WTC11 (cell line): ENCODE data around the gene GPR158. TPM values are rescaled to one million over a fixed set of nuclear protein-coding genes. Genes with fewer than 3 reads are reported as not detected.

Experiments
- ATAC-seq: fragments of 200-7000 bp; cut with Tn5 transposase; 2 replicates; pipeline ENCODE4 v1.10.0; 2021; ENCODE audit warnings: mild to moderate bottlenecking, moderate library complexity
- CTCF ChIA-PET: fragments of 300-600 bp; sonication (Branson Sonifier 250); formaldehyde crosslinking; loops from one replicate; lab custom pipeline; 2021; ENCODE audit warnings: antibody characterized with exemption; lab: Charles Lee
- POLR2A ChIA-PET: fragments of 350-600 bp; sonication (Branson Sonifier 250); formaldehyde crosslinking; loops from one replicate; lab custom pipeline; 2021; ENCODE audit warnings: antibody characterized with exemption; lab: Charles Lee
- DNase-seq: peaks from one replicate; pipeline ENCODE4 v3.0.0; 2021; ENCODE audit warnings: low spot score
- H3K27ac Mint-ChIP-seq: 2 replicates; pipeline ENCODE4 v1.8.0; 2021; ENCODE audit warnings: mixed read lengths
- H3K27me3 Mint-ChIP-seq: 2 replicates; pipeline ENCODE4 v1.8.0; 2021; ENCODE audit warnings: low read depth, mild to moderate bottlenecking, moderate library complexity, mixed read lengths
- H3K36me3 Mint-ChIP-seq: 2 replicates; pipeline ENCODE4 v1.8.0; 2021; ENCODE audit warnings: mixed read lengths
- H3K4me1 Mint-ChIP-seq: 2 replicates; pipeline ENCODE4 v1.8.0; 2022; ENCODE audit warnings: mixed read lengths
- H3K4me3 Mint-ChIP-seq: 2 replicates; pipeline ENCODE4 v1.8.0; 2021; ENCODE audit warnings: mild to moderate bottlenecking, moderate library complexity, mixed read lengths
- H3K9me3 Mint-ChIP-seq: 2 replicates; pipeline ENCODE4 v1.8.0; 2021; ENCODE audit warnings: mixed read lengths
- ESRRA ChIP-seq: sonication (generic); formaldehyde crosslinking; IDR thresholded peaks from 2 replicates; pipeline ENCODE4 v1.8.1; 2022; ENCODE audit warnings: mild to moderate bottlenecking, missing genetic modification reagents, borderline replicate concordance
- FOXJ3 ChIP-seq: sonication (generic); formaldehyde crosslinking; IDR thresholded peaks from 2 replicates; pipeline ENCODE4 v1.9.0; 2021; ENCODE audit warnings: missing genetic modification reagents, mild to moderate bottlenecking, borderline replicate concordance
- FOXK1 ChIP-seq: sonication (generic); formaldehyde crosslinking; IDR thresholded peaks from 2 replicates; pipeline ENCODE4 v1.8.0; 2022; ENCODE audit warnings: mild to moderate bottlenecking, moderate library complexity, missing genetic modification reagents
- GABPB1 ChIP-seq: sonication (generic); formaldehyde crosslinking; IDR thresholded peaks from 2 replicates; pipeline ENCODE4 v1.8.1; 2023; ENCODE audit warnings: mild to moderate bottlenecking, missing genetic modification reagents
- IRF2 ChIP-seq: sonication (generic); formaldehyde crosslinking; IDR thresholded peaks from 2 replicates; pipeline ENCODE4 v1.8.0; 2022; ENCODE audit warnings: low read depth, missing genetic modification reagents, borderline replicate concordance
- JUN ChIP-seq: sonication (generic); formaldehyde crosslinking; IDR thresholded peaks from 2 replicates; pipeline ENCODE4 v1.8.0; 2023; ENCODE audit warnings: mild to moderate bottlenecking, missing genetic modification reagents
- NR3C1 ChIP-seq: sonication (generic); formaldehyde crosslinking; conservative IDR thresholded peaks from 2 replicates; pipeline ENCODE4 v1.8.1; 2023; ENCODE audit warnings: low read depth, mild to moderate bottlenecking, missing genetic modification reagents
- SMAD3 ChIP-seq: sonication (generic); formaldehyde crosslinking; IDR thresholded peaks from 2 replicates; pipeline ENCODE4 v1.8.0; 2022; ENCODE audit warnings: missing genetic modification reagents, mild to moderate bottlenecking, borderline replicate concordance
- SMAD4 ChIP-seq: sonication (generic); formaldehyde crosslinking; IDR thresholded peaks from 2 replicates; pipeline ENCODE4 v1.8.0; 2022; ENCODE audit warnings: mild to moderate bottlenecking, missing genetic modification reagents
- TCF7 ChIP-seq: sonication (generic); formaldehyde crosslinking; IDR thresholded peaks from 2 replicates; pipeline ENCODE4 v1.8.0; 2022; ENCODE audit warnings: mild to moderate bottlenecking, low read depth, missing genetic modification reagents, moderate library complexity
- TEAD1 ChIP-seq: sonication (generic); formaldehyde crosslinking; IDR thresholded peaks from 2 replicates; pipeline ENCODE4 v1.8.0; 2022; ENCODE audit warnings: mild to moderate bottlenecking, missing genetic modification reagents
- TEAD4 ChIP-seq: sonication (generic); formaldehyde crosslinking; IDR thresholded peaks from 2 replicates; pipeline ENCODE4 v1.8.0; 2022; ENCODE audit warnings: mild to moderate bottlenecking, missing genetic modification reagents
- ZNF396 ChIP-seq: fragments of 250-450 bp; sonication (Bioruptor Pico); IDR thresholded peaks from 2 replicates; pipeline ENCODE4 v1.8.0; 2021; ENCODE audit warnings: mild to moderate bottlenecking, moderate library complexity, borderline replicate concordance
- ZNF671 ChIP-seq: fragments of 250-450 bp; sonication (Bioruptor Pico); IDR thresholded peaks from 2 replicates; pipeline ENCODE4 v1.8.0; 2021; ENCODE audit warnings: mild to moderate bottlenecking
- total RNA-seq: library from RNA; stranded (reverse); gene quantifications from 3 replicates; pipeline ENCODE4 v1.2.3, GENCODE V29; 2021
- TF ChIP-seq, protein P1 (sequence below): sonication (generic); formaldehyde crosslinking; IDR thresholded peaks from 2 replicates; pipeline ENCODE4 v1.8.0; 2022; ENCODE audit warnings: missing genetic modification reagents
- TF ChIP-seq, protein P2 (sequence below): fragments of 200-600 bp; IDR thresholded peaks from 2 replicates; pipeline ENCODE4 v1.8.0; 2022; ENCODE audit warnings: antibody characterized with exemption
- TF ChIP-seq, protein P3 (sequence below): sonication (generic); formaldehyde crosslinking; IDR thresholded peaks from 2 replicates; pipeline ENCODE4 v1.8.1; 2023; ENCODE audit warnings: mild to moderate bottlenecking, missing genetic modification reagents, borderline replicate concordance
- TF ChIP-seq, protein P4 (sequence below): sonication (generic); formaldehyde crosslinking; conservative IDR thresholded peaks from 2 replicates; pipeline ENCODE4 v1.8.1; 2023; ENCODE audit warnings: mild to moderate bottlenecking, low read depth, missing genetic modification reagents, moderate library complexity
- TF ChIP-seq, protein P5 (sequence below): sonication (generic); formaldehyde crosslinking; IDR thresholded peaks from 2 replicates; pipeline ENCODE4 v1.8.0; 2022; ENCODE audit warnings: mild to moderate bottlenecking, missing genetic modification reagents
- TF ChIP-seq, protein P6 (sequence below): fragments of 250-450 bp; sonication (Bioruptor Pico); IDR thresholded peaks from 2 replicates; pipeline ENCODE4 v1.9.0; 2021; ENCODE audit warnings: mild to moderate bottlenecking, borderline replicate concordance

Gene GPR158
- total RNA-seq, 1 experiment from 2014 or later, result 0.63 TPM

DNA sequence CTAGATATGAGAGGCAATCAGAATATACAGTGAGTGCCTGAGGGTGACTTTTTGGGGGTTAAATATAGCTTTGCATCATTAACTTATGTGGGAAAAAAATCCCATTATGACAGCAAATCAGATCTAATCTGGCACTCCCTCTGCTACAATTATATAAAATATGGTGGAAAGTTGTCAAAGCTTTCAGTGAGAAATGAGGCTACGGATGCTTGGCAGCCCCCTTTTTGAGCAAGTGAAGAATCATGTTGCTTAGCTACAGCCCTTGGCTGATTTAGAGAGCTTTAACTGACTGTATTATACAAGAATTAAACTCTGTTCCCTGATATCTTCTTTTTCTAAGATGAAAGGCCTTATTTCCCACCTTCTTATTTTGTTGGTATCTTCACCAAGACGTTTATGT is 57.4 kb downstream of the GPR158 start:
- H3K4me3 Mint-ChIP-seq, result no peak overlapping the region
- no peak for DNase-seq
- no peaks in the 10 kb centered on the region for H3K36me3 Mint-ChIP-seq
- no peak for ATAC-seq
- no peaks in the 10 kb centered on the region for H3K27me3 Mint-ChIP-seq
- TF ChIP-seq TEAD1 (CRISPR knock-in tag) (no peak), FOXJ3 (no peak), JUN (CRISPR knock-in tag) (no peak), ZNF671 (CRISPR knock-in tag) (no peak), TCF7 (CRISPR knock-in tag) (no peak), IRF2 (CRISPR knock-in tag) (no peak), GABPB1 (CRISPR knock-in tag) (no peak), SMAD3 (no peak)
- TF ChIP-seq, protein P1, sequence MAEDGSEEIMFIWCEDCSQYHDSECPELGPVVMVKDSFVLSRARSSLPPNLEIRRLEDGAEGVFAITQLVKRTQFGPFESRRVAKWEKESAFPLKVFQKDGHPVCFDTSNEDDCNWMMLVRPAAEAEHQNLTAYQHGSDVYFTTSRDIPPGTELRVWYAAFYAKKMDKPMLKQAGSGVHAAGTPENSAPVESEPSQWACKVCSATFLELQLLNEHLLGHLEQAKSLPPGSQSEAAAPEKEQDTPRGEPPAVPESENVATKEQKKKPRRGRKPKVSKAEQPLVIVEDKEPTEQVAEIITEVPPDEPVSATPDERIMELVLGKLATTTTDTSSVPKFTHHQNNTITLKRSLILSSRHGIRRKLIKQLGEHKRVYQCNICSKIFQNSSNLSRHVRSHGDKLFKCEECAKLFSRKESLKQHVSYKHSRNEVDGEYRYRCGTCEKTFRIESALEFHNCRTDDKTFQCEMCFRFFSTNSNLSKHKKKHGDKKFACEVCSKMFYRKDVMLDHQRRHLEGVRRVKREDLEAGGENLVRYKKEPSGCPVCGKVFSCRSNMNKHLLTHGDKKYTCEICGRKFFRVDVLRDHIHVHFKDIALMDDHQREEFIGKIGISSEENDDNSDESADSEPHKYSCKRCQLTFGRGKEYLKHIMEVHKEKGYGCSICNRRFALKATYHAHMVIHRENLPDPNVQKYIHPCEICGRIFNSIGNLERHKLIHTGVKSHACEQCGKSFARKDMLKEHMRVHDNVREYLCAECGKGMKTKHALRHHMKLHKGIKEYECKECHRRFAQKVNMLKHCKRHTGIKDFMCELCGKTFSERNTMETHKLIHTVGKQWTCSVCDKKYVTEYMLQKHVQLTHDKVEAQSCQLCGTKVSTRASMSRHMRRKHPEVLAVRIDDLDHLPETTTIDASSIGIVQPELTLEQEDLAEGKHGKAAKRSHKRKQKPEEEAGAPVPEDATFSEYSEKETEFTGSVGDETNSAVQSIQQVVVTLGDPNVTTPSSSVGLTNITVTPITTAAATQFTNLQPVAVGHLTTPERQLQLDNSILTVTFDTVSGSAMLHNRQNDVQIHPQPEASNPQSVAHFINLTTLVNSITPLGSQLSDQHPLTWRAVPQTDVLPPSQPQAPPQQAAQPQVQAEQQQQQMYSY, result no peak
- POLR2A ChIA-PET, result no interaction called here
- H3K4me1 Mint-ChIP-seq, result no peaks in the 10 kb centered on the region
- peaks cover 6% of the 10 kb centered on the region; the same call in 1 of the 2 replicates for H3K9me3 Mint-ChIP-seq
- CTCF ChIA-PET, result no interaction called here
- no peak overlapping the region for H3K27ac Mint-ChIP-seq

DNA sequence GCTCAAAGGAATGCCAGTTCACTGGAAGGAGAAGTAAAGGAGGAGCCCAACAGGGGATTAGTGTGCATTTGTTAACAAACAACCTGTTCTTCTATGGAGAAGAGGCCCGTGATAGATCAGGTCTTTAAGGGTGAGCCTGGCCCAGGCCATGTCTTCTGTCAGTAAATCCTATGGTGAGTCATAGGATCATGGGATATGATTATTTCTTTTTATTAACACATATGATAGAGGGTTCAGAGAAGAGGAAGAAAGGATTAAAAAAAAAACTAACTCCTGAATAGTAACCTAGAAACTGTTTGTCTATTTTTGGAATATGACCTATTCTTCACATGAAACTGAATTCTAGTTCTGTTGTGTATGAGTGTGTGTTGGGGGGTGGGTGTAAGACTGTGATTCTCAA is 70.4 kb downstream of the GPR158 start:
- ChIA-PET POLR2A (no interaction called here), CTCF (no interaction called here)
- H3K36me3 Mint-ChIP-seq, result no peaks in the 10 kb centered on the region
- no peak for DNase-seq
- H3K4me1 Mint-ChIP-seq, result no peaks in the 10 kb centered on the region
- H3K4me3 Mint-ChIP-seq, result no peak overlapping the region
- peaks cover 7% of the 10 kb centered on the region; the same call in 1 of the 2 replicates for H3K9me3 Mint-ChIP-seq
- H3K27ac Mint-ChIP-seq, result no peak overlapping the region
- no peak for ATAC-seq
- H3K27me3 Mint-ChIP-seq, result no peaks in the 10 kb centered on the region
- TF ChIP-seq, protein P2, sequence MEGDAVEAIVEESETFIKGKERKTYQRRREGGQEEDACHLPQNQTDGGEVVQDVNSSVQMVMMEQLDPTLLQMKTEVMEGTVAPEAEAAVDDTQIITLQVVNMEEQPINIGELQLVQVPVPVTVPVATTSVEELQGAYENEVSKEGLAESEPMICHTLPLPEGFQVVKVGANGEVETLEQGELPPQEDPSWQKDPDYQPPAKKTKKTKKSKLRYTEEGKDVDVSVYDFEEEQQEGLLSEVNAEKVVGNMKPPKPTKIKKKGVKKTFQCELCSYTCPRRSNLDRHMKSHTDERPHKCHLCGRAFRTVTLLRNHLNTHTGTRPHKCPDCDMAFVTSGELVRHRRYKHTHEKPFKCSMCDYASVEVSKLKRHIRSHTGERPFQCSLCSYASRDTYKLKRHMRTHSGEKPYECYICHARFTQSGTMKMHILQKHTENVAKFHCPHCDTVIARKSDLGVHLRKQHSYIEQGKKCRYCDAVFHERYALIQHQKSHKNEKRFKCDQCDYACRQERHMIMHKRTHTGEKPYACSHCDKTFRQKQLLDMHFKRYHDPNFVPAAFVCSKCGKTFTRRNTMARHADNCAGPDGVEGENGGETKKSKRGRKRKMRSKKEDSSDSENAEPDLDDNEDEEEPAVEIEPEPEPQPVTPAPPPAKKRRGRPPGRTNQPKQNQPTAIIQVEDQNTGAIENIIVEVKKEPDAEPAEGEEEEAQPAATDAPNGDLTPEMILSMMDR, result no peak
- no peak for TF ChIP-seq SMAD4 (CRISPR knock-in tag)
- TF ChIP-seq, protein P3, sequence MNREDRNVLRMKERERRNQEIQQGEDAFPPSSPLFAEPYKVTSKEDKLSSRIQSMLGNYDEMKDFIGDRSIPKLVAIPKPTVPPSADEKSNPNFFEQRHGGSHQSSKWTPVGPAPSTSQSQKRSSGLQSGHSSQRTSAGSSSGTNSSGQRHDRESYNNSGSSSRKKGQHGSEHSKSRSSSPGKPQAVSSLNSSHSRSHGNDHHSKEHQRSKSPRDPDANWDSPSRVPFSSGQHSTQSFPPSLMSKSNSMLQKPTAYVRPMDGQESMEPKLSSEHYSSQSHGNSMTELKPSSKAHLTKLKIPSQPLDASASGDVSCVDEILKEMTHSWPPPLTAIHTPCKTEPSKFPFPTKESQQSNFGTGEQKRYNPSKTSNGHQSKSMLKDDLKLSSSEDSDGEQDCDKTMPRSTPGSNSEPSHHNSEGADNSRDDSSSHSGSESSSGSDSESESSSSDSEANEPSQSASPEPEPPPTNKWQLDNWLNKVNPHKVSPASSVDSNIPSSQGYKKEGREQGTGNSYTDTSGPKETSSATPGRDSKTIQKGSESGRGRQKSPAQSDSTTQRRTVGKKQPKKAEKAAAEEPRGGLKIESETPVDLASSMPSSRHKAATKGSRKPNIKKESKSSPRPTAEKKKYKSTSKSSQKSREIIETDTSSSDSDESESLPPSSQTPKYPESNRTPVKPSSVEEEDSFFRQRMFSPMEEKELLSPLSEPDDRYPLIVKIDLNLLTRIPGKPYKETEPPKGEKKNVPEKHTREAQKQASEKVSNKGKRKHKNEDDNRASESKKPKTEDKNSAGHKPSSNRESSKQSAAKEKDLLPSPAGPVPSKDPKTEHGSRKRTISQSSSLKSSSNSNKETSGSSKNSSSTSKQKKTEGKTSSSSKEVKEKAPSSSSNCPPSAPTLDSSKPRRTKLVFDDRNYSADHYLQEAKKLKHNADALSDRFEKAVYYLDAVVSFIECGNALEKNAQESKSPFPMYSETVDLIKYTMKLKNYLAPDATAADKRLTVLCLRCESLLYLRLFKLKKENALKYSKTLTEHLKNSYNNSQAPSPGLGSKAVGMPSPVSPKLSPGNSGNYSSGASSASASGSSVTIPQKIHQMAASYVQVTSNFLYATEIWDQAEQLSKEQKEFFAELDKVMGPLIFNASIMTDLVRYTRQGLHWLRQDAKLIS (CRISPR knock-in tag), result no peak
- TF ChIP-seq NR3C1 (CRISPR knock-in tag), result no peak
- no peak for TF ChIP-seq TEAD4 (CRISPR knock-in tag)
- TF ChIP-seq, protein P4, sequence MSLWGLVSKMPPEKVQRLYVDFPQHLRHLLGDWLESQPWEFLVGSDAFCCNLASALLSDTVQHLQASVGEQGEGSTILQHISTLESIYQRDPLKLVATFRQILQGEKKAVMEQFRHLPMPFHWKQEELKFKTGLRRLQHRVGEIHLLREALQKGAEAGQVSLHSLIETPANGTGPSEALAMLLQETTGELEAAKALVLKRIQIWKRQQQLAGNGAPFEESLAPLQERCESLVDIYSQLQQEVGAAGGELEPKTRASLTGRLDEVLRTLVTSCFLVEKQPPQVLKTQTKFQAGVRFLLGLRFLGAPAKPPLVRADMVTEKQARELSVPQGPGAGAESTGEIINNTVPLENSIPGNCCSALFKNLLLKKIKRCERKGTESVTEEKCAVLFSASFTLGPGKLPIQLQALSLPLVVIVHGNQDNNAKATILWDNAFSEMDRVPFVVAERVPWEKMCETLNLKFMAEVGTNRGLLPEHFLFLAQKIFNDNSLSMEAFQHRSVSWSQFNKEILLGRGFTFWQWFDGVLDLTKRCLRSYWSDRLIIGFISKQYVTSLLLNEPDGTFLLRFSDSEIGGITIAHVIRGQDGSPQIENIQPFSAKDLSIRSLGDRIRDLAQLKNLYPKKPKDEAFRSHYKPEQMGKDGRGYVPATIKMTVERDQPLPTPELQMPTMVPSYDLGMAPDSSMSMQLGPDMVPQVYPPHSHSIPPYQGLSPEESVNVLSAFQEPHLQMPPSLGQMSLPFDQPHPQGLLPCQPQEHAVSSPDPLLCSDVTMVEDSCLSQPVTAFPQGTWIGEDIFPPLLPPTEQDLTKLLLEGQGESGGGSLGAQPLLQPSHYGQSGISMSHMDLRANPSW (CRISPR knock-in tag), result no peak
- no peak for TF ChIP-seq ESRRA
- no peak for TF ChIP-seq JUN (CRISPR knock-in tag)
- TF ChIP-seq, protein P5, sequence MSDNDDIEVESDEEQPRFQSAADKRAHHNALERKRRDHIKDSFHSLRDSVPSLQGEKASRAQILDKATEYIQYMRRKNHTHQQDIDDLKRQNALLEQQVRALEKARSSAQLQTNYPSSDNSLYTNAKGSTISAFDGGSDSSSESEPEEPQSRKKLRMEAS, result no peak
- TF ChIP-seq ZNF396 (CRISPR knock-in tag), result no peak
- TF ChIP-seq, protein P6, sequence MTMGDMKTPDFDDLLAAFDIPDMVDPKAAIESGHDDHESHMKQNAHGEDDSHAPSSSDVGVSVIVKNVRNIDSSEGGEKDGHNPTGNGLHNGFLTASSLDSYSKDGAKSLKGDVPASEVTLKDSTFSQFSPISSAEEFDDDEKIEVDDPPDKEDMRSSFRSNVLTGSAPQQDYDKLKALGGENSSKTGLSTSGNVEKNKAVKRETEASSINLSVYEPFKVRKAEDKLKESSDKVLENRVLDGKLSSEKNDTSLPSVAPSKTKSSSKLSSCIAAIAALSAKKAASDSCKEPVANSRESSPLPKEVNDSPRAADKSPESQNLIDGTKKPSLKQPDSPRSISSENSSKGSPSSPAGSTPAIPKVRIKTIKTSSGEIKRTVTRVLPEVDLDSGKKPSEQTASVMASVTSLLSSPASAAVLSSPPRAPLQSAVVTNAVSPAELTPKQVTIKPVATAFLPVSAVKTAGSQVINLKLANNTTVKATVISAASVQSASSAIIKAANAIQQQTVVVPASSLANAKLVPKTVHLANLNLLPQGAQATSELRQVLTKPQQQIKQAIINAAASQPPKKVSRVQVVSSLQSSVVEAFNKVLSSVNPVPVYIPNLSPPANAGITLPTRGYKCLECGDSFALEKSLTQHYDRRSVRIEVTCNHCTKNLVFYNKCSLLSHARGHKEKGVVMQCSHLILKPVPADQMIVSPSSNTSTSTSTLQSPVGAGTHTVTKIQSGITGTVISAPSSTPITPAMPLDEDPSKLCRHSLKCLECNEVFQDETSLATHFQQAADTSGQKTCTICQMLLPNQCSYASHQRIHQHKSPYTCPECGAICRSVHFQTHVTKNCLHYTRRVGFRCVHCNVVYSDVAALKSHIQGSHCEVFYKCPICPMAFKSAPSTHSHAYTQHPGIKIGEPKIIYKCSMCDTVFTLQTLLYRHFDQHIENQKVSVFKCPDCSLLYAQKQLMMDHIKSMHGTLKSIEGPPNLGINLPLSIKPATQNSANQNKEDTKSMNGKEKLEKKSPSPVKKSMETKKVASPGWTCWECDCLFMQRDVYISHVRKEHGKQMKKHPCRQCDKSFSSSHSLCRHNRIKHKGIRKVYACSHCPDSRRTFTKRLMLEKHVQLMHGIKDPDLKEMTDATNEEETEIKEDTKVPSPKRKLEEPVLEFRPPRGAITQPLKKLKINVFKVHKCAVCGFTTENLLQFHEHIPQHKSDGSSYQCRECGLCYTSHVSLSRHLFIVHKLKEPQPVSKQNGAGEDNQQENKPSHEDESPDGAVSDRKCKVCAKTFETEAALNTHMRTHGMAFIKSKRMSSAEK, result no peak
- TF ChIP-seq FOXK1, result no peak
